ENCODE results near the gene ADAMTS6. TPM values are rescaled to one million over a fixed set of nuclear protein-coding genes. Genes with fewer than 3 reads are reported as not detected.
"Not testable (repeated sequence)": the region's sequence is repeated elsewhere in the genome, so short reads cannot be mapped to it uniquely, and the experiment has no call there.

Gene ADAMTS6
- total and polyA plus RNA-seq, 2 donors (not counting 1 experiment from before 2014, with no cell fraction given), result 3.6 to 12.3 TPM

GRCh38 chr5:65185468-65185867 lies 296.3 kb downstream of the ADAMTS6 start:
- H3K9me3 ChIP-seq (ENCODE audit: control extremely low read depth in 1 of 3, control insufficient read depth in 2 of 3, insufficient read depth in 1 of 3, low read length in 2 of 3), result no peaks in the 10 kb centered on the region
- no peak overlapping the region for H3K4me3 ChIP-seq (ENCODE audit: control extremely low read depth in 1 of 5, extremely low read depth in 1 of 5, insufficient read depth in 1 of 5, low read depth in 2 of 5, low read length in 4 of 5)
- no peak overlapping the region for H3K4me3 Mint-ChIP-seq
- WGBS (ENCODE audit: insufficient coverage), result no CpG with 5 or more reads among the region's 1 CpG
- no peaks in the 10 kb centered on the region for H4K20me1 ChIP-seq (ENCODE audit: control insufficient read depth, insufficient read depth, low read length, poor library complexity, severe bottlenecking)
- no peaks in the 10 kb centered on the region for H3K27me3 Mint-ChIP-seq
- H3K4me1 Mint-ChIP-seq, result no peaks in the 10 kb centered on the region
- no peaks in the 10 kb centered on the region for H3K79me2 ChIP-seq (ENCODE audit: control insufficient read depth, insufficient read depth, low read length)
- ATAC-seq (ENCODE audit: low read depth) (no peak), DNase-seq (no peak)
- H3K9ac ChIP-seq (ENCODE audit: low read length), result no peak overlapping the region
- intact Hi-C loops (cut with micrococcal nuclease), result no loop called here
- H3K27ac ChIP-seq (ENCODE audit: low read length in 2 of 2), result no peak overlapping the region
- H2AFZ ChIP-seq (ENCODE audit: insufficient read depth, low read depth, low read length, poor library complexity, severe bottlenecking), result no peak overlapping the region
- ChIA-PET CTCF (interaction anchor here (0.6 kb wide), 1 partner anchor 42 kb away, joined by 3 read pairs; no protein-coding TSS in a partner anchor), POLR2A (no interaction called here)
- H3K9me3 Mint-ChIP-seq (ENCODE audit: insufficient read depth), result no peaks in the 10 kb centered on the region
- no peaks in the 10 kb centered on the region for H3K27me3 ChIP-seq (replicated peaks in 1 of 4; ENCODE audit: control extremely low read depth in 1 of 4, control insufficient read depth in 3 of 4, insufficient read depth in 4 of 4, low read length in 3 of 4)
- H3K36me3 ChIP-seq (replicated peaks in 1 of 2; ENCODE audit: control extremely low read depth in 1 of 2, control insufficient read depth in 1 of 2, extremely low read depth in 1 of 2, insufficient read depth in 2 of 2, low read length in 1 of 2), result no peaks in the 10 kb centered on the region
- H3K27ac Mint-ChIP-seq, result no peak overlapping the region
- no peak overlapping the region for H3K4me2 ChIP-seq (replicated peaks; ENCODE audit: low read depth, low read length, poor library complexity, severe bottlenecking)
- TF ChIP-seq, protein P1, sequence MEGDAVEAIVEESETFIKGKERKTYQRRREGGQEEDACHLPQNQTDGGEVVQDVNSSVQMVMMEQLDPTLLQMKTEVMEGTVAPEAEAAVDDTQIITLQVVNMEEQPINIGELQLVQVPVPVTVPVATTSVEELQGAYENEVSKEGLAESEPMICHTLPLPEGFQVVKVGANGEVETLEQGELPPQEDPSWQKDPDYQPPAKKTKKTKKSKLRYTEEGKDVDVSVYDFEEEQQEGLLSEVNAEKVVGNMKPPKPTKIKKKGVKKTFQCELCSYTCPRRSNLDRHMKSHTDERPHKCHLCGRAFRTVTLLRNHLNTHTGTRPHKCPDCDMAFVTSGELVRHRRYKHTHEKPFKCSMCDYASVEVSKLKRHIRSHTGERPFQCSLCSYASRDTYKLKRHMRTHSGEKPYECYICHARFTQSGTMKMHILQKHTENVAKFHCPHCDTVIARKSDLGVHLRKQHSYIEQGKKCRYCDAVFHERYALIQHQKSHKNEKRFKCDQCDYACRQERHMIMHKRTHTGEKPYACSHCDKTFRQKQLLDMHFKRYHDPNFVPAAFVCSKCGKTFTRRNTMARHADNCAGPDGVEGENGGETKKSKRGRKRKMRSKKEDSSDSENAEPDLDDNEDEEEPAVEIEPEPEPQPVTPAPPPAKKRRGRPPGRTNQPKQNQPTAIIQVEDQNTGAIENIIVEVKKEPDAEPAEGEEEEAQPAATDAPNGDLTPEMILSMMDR (IDR thresholded peaks at IDR 0.05), result no peak
- TF ChIP-seq EZH2 (IDR thresholded peaks at IDR 0.05; ENCODE audit: borderline replicate concordance, insufficient read depth, low read depth, low read length, poor library complexity, severe bottlenecking), result no peak
- H3K4me1 ChIP-seq (ENCODE audit: control insufficient read depth in 2 of 2, insufficient read depth in 2 of 2, low read length in 2 of 2), result no peaks in the 10 kb centered on the region

DNA sequence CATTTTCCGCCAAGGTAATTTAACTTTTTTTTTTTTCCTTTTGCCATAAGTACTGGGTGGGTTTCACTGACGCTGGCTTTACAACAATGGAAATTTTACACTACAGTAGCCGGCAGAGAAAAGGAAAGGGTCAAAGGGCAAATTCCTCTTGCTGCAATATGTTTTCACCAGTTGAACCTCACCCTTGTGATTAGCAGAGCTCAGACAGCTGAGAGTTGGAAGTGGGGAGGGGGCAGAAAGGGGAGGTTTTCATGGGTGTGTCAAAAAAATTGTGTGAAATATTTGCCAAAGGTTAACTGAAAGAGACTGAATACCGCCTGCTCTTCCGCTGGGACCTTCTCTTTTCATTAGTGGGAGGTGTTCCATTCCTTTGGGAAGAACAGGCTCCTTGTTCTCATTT lies 296.9 kb downstream of the ADAMTS6 start:
- Histone ChIP-seq H3K4me1 (ENCODE audit: control insufficient read depth in 2 of 2, insufficient read depth in 2 of 2, low read length in 2 of 2) (no peaks in the 10 kb centered on the region), H4K20me1 (ENCODE audit: control insufficient read depth, insufficient read depth, low read length, poor library complexity, severe bottlenecking) (no peaks in the 10 kb centered on the region), H2AFZ (ENCODE audit: insufficient read depth, low read depth, low read length, poor library complexity, severe bottlenecking) (no peak overlapping the region), H3K79me2 (ENCODE audit: control insufficient read depth, insufficient read depth, low read length) (no peaks in the 10 kb centered on the region), H3K27ac (ENCODE audit: low read length in 2 of 2) (no peak overlapping the region), H3K4me3 (ENCODE audit: control extremely low read depth in 1 of 5, extremely low read depth in 1 of 5, insufficient read depth in 1 of 5, low read depth in 2 of 5, low read length in 4 of 5) (no peak overlapping the region), H3K27me3 (replicated peaks in 1 of 4; ENCODE audit: control extremely low read depth in 1 of 4, control insufficient read depth in 3 of 4, insufficient read depth in 4 of 4, low read length in 3 of 4) (no peaks in the 10 kb centered on the region), H3K9ac (ENCODE audit: low read length) (no peak overlapping the region), H3K9me3 (ENCODE audit: control extremely low read depth in 1 of 3, control insufficient read depth in 2 of 3, insufficient read depth in 1 of 3, low read length in 2 of 3) (no peaks in the 10 kb centered on the region), H3K36me3 (replicated peaks in 1 of 2; ENCODE audit: control extremely low read depth in 1 of 2, control insufficient read depth in 1 of 2, extremely low read depth in 1 of 2, insufficient read depth in 2 of 2, low read length in 1 of 2) (no peaks in the 10 kb centered on the region), H3K4me2 (replicated peaks; ENCODE audit: low read depth, low read length, poor library complexity, severe bottlenecking) (no peak overlapping the region)
- no CpG with 5 or more reads among the region's 5 CpGs for WGBS (ENCODE audit: insufficient coverage)
- H3K4me1 Mint-ChIP-seq, result no peaks in the 10 kb centered on the region
- ChIA-PET POLR2A (no interaction called here), CTCF (no interaction called here)
- no peak for ATAC-seq (ENCODE audit: low read depth)
- no peak overlapping the region for H3K27ac Mint-ChIP-seq
- intact Hi-C loops (cut with micrococcal nuclease), result no loop called here
- H3K9me3 Mint-ChIP-seq (ENCODE audit: insufficient read depth), result no peaks in the 10 kb centered on the region
- no peak for DNase-seq
- no peak for TF ChIP-seq EZH2 (IDR thresholded peaks at IDR 0.05; ENCODE audit: borderline replicate concordance, insufficient read depth, low read depth, low read length, poor library complexity, severe bottlenecking)
- TF ChIP-seq, protein P1 (IDR thresholded peaks at IDR 0.05), result no peak
- H3K27me3 Mint-ChIP-seq, result no peaks in the 10 kb centered on the region
- H3K4me3 Mint-ChIP-seq, result no peak overlapping the region

GRCh38 chr5:65174231-65174630 lies 307.5 kb downstream of the ADAMTS6 start:
- H3K4me1 ChIP-seq (ENCODE audit: control insufficient read depth in 2 of 2, insufficient read depth in 2 of 2, low read length in 2 of 2); H3K9me3 Mint-ChIP-seq (ENCODE audit: insufficient read depth); H3K27me3 Mint-ChIP-seq; H3K4me3 Mint-ChIP-seq; ATAC-seq (ENCODE audit: low read depth); POLR2A ChIA-PET; H2AFZ ChIP-seq (ENCODE audit: insufficient read depth, low read depth, low read length, poor library complexity, severe bottlenecking); H3K27ac ChIP-seq (ENCODE audit: low read length in 2 of 2); H3K9me3 ChIP-seq (ENCODE audit: control extremely low read depth in 1 of 3, control insufficient read depth in 2 of 3, insufficient read depth in 1 of 3, low read length in 2 of 3); H3K4me3 ChIP-seq (ENCODE audit: control extremely low read depth in 1 of 5, extremely low read depth in 1 of 5, insufficient read depth in 1 of 5, low read depth in 2 of 5, low read length in 4 of 5); DNase-seq; H3K9ac ChIP-seq (ENCODE audit: low read length); H3K27ac Mint-ChIP-seq; H4K20me1 ChIP-seq (ENCODE audit: control insufficient read depth, insufficient read depth, low read length, poor library complexity, severe bottlenecking); H3K36me3 ChIP-seq (replicated peaks in 1 of 2; ENCODE audit: control extremely low read depth in 1 of 2, control insufficient read depth in 1 of 2, extremely low read depth in 1 of 2, insufficient read depth in 2 of 2, low read length in 1 of 2); H3K79me2 ChIP-seq (ENCODE audit: control insufficient read depth, insufficient read depth, low read length); H3K4me1 Mint-ChIP-seq; intact Hi-C loops (cut with micrococcal nuclease); H3K27me3 ChIP-seq (replicated peaks in 1 of 4; ENCODE audit: control extremely low read depth in 1 of 4, control insufficient read depth in 3 of 4, insufficient read depth in 4 of 4, low read length in 3 of 4); CTCF ChIA-PET; H3K4me2 ChIP-seq (replicated peaks; ENCODE audit: low read depth, low read length, poor library complexity, severe bottlenecking): not testable (repeated sequence)
- 99% methylated on average over 16 of the region's 18 CpGs for WGBS (ENCODE audit: insufficient coverage)
